Hepatocyte (in vitro differentiated cells): Measurements from ENCODE around the gene TAF1C. TPM values are rescaled to one million over a fixed set of nuclear protein-coding genes. Genes with fewer than 3 reads are reported as not detected.
A peak's percentile ranks its signal among the peaks of the same experiment; 100 is the strongest.

Source experiments
- DNase-seq: peaks from one replicate; pipeline ENCODE4 v3.0.0-alpha.2; 2016; ENCODE audit warnings: low spot score
- H2AFZ ChIP-seq: fragments of 200-600 bp; sonication (generic); 2 replicates; pipeline ENCODE4 v1.6.0; 2016; ENCODE audit warnings: antibody characterized with exemption, mild to moderate bottlenecking
- H3K27ac ChIP-seq: fragments of 200-600 bp; sonication (generic); 2 replicates; pipeline ENCODE4 v1.5.1; 2016; ENCODE audit warnings: mild to moderate bottlenecking
- H3K27me3 ChIP-seq: fragments of 200-600 bp; sonication (generic); 2 replicates; pipeline ENCODE4 v1.6.1; 2016
- H3K36me3 ChIP-seq: fragments of 200-600 bp; sonication (generic); replicated peaks from 2 replicates; pipeline ENCODE4 v1.5.1; 2016; ENCODE audit warnings: low read depth; ENCODE audit not compliant: insufficient read depth
- H3K4me1 ChIP-seq: fragments of 200-600 bp; sonication (generic); 2 replicates; pipeline ENCODE4 v1.5.1; 2016; ENCODE audit warnings: mild to moderate bottlenecking, moderate library complexity; ENCODE audit not compliant: insufficient read depth
- H3K4me2 ChIP-seq: fragments of 200-600 bp; sonication (generic); 2 replicates; pipeline ENCODE4 v1.6.0; 2016
- H3K4me3 ChIP-seq: fragments of 200-600 bp; sonication (generic); 2 replicates; pipeline ENCODE4 v1.5.1; 2016; ENCODE audit warnings: mild to moderate bottlenecking
- H3K79me2 ChIP-seq: fragments of 200-600 bp; sonication (generic); 2 replicates; pipeline ENCODE4 v1.6.0; 2017; ENCODE audit warnings: mild to moderate bottlenecking
- H3K9me2 ChIP-seq: fragments of 200-600 bp; sonication (generic); replicated peaks from 2 replicates; pipeline ENCODE4 v1.6.0; 2017; ENCODE audit warnings: mild to moderate bottlenecking; ENCODE audit not compliant: insufficient read depth
- H3K9me3 ChIP-seq: fragments of 200-600 bp; sonication (generic); 2 replicates; pipeline ENCODE4 v1.5.1; 2016; ENCODE audit warnings: low read depth, mild to moderate bottlenecking
- H4K20me1 ChIP-seq: fragments of 200-600 bp; sonication (generic); 2 replicates; pipeline ENCODE4 v1.6.0; 2016; ENCODE audit warnings: mild to moderate bottlenecking; ENCODE audit not compliant: insufficient read depth, poor library complexity, severe bottlenecking
- EZH2 ChIP-seq: fragments of 200-600 bp; sonication (generic); IDR thresholded peaks from 2 replicates; pipeline ENCODE4 v1.6.1; 2016; ENCODE audit warnings: antibody characterized with exemption, mild to moderate bottlenecking, borderline replicate concordance
- EZH2phosphoT487 ChIP-seq: fragments of 200-600 bp; sonication (generic); IDR thresholded peaks from one replicate; pipeline ENCODE4 v1.6.1; 2018; ENCODE audit warnings: antibody characterized with exemption, mild to moderate bottlenecking, low read depth, moderate library complexity; ENCODE audit not compliant: unreplicated experiment, severe bottlenecking
- WGBS: methylation state at CpG from one replicate; pipeline ENCODE4 v1.1.6; 2016; ENCODE audit warnings: low lambda C conversion rate; ENCODE audit errors: missing lambda C conversion rate; 5-methylcytosine and 5-hydroxymethylcytosine counted together
- polyA plus RNA-seq: library from polyadenylated mRNA; unstranded; fragments of >200 nt; fragmentation: Nextera tagmentation; extraction: Ambion mirVana; gene quantifications from 2 replicates; pipeline ENCODE4 v1.2.1, GENCODE V29; 2016
- total RNA-seq: library from RNA; depleted of rRNA; stranded (reverse); fragments of >200 nt; gene quantifications from 2 replicates; pipeline ENCODE4 v1.2.3, GENCODE V29; 2014
- TF ChIP-seq, protein P1 (sequence below): fragments of 200-600 bp; sonication (generic); IDR thresholded peaks from 2 replicates; pipeline ENCODE4 v1.5.1; 2016; ENCODE audit warnings: antibody characterized with exemption, mild to moderate bottlenecking; ENCODE audit not compliant: poor library complexity

Gene TAF1C
- total and polyA plus RNA-seq, 2 experiments from 2014 or later: 30.2 to 39.2 TPM

DNA sequence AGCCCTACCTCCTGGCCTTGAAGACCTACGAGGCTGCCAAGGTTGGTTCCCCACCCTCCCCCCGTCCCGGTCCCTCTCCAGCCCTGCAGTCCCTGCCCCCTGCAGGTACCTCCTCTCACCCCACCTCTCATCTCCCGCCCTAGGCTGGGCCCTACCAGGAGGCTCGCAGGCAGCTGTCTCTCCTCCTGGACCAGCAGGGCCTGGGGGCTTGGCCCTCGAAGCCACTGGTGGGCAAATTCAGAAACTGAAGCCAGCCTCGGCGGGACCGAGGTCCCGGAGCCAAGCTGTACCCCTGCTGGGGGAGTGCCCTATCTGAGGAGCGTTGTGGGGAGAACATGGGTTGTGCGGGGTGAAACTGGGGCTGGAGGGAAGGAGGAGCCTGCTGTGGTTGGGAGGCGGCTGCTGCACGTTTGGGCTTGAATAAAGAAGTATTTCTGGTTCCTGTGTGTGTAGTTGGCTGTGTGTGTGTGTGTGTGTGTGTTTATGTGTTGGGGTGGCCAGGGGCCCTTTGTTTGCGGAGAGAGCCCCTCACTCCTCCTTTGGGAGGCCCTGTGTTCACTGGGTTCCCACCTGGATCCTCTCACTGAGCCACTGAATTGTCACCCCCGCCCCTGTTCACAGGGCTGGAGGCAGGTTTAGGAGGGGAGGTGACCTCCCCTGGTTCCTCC is 10.0 kb upstream of the TAF1C start:
- Histone ChIP-seq H3K9me2 (no peaks in the 10 kb centered on the region), H3K4me1 (no peaks in the 10 kb centered on the region), H2AFZ (no peak overlapping the region), H3K9me3 (no peaks in the 10 kb centered on the region), H3K27ac (no peak overlapping the region), H3K4me2 (no peak overlapping the region), H3K4me3 (no peak overlapping the region), H3K79me2 (no peaks in the 10 kb centered on the region), H3K36me3 (no peaks in the 10 kb centered on the region), H4K20me1 (no peaks in the 10 kb centered on the region), H3K27me3 (no peaks in the 10 kb centered on the region)
- WGBS: 73% methylated on average over 13 of the region's 16 CpGs
- TF ChIP-seq, protein P1, sequence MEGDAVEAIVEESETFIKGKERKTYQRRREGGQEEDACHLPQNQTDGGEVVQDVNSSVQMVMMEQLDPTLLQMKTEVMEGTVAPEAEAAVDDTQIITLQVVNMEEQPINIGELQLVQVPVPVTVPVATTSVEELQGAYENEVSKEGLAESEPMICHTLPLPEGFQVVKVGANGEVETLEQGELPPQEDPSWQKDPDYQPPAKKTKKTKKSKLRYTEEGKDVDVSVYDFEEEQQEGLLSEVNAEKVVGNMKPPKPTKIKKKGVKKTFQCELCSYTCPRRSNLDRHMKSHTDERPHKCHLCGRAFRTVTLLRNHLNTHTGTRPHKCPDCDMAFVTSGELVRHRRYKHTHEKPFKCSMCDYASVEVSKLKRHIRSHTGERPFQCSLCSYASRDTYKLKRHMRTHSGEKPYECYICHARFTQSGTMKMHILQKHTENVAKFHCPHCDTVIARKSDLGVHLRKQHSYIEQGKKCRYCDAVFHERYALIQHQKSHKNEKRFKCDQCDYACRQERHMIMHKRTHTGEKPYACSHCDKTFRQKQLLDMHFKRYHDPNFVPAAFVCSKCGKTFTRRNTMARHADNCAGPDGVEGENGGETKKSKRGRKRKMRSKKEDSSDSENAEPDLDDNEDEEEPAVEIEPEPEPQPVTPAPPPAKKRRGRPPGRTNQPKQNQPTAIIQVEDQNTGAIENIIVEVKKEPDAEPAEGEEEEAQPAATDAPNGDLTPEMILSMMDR: no peak
- TF ChIP-seq EZH2: no peak
- TF ChIP-seq EZH2phosphoT487: no peak
- no peak for DNase-seq

DNA sequence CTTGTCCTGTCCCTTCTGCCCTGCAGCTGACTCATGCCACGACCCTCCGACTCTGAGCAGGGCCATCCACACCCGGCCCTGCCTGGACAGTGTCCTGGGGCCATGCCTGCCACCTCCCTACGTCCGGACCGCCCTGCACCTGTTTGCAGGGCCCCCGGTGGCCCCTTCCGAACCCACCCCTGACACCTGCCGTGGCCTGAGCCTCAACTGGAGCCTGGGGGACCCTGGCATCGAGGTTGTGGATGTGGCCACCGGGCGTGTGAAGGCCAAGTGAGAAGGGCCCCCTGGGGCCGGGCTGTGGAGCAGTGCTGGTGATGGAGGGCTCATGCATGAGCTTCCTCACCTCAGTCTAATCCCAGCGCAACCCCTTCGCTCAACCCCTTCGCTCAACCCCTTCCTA is 9.2 kb upstream of the TAF1C start:
- no peaks in the 10 kb centered on the region for H3K36me3 ChIP-seq
- H4K20me1 ChIP-seq: no peaks in the 10 kb centered on the region
- H3K79me2 ChIP-seq: no peaks in the 10 kb centered on the region
- no peaks in the 10 kb centered on the region for H3K27me3 ChIP-seq
- no peaks in the 10 kb centered on the region for H3K4me1 ChIP-seq
- no peak overlapping the region for H3K4me3 ChIP-seq
- H3K27ac ChIP-seq: no peak overlapping the region
- no peaks in the 10 kb centered on the region for H3K9me3 ChIP-seq
- 94% methylated on average over 14 of the region's 16 CpGs for WGBS
- no peak overlapping the region for H3K4me2 ChIP-seq
- no peak overlapping the region for H2AFZ ChIP-seq
- no peaks in the 10 kb centered on the region for H3K9me2 ChIP-seq
- no peak for DNase-seq
- TF ChIP-seq, protein P1: no peak

DNA sequence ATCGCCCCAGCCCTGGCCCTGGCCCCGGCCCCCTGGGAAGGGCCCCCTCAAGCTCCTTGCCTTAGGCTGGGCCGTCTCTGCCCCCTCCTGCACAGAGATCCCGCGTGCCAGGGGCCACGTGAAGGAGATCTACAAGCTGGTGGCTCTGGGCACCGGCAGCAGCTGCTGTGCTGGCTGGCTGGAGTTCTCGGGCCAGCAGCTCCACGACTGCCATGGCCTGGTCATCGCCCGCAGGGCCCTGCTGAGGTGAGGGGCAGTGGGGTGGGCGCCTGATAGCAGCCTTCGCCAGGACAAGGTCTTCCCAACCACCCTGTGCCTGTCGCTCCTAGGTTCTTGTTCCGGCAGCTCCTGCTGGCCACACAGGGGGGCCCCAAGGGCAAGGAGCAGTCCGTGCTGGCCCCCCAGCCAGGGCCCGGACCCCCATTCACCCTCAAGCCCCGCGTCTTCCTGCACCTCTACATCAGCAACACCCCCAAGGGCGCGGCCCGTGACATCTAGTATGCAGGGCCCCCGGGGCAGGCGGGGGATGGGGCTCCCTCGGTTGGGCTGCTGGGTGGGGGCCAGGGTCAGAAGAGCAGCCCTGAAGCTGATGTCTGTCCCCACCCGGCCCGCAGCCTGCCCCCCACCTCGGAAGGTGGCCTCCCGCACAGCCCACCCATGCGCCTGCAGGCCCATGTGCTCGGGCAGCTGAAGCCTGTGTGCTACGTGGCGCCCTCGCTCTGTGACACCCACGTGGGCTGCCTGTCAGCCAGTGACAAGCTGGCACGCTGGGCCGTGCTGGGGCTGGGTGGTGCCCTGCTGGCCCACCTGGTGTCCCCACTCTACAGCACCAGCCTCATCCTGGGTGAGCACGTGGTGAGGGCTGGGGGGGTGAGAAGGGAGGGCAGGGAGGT is 8.6 kb upstream of the TAF1C start:
- no peaks in the 10 kb centered on the region for H3K4me1 ChIP-seq
- H2AFZ ChIP-seq: no peak overlapping the region
- no peak overlapping the region for H3K4me2 ChIP-seq
- no peaks in the 10 kb centered on the region for H3K36me3 ChIP-seq
- no peak overlapping the region for H3K4me3 ChIP-seq
- H3K79me2 ChIP-seq: no peaks in the 10 kb centered on the region
- WGBS: 89% methylated on average over 34 of the region's 38 CpGs
- no peaks in the 10 kb centered on the region for H4K20me1 ChIP-seq
- H3K27me3 ChIP-seq: no peaks in the 10 kb centered on the region
- H3K9me2 ChIP-seq: no peaks in the 10 kb centered on the region
- TF ChIP-seq, protein P1: no peak
- no peak for TF ChIP-seq EZH2phosphoT487
- TF ChIP-seq EZH2: no peak
- peak; percentile 4 for DNase-seq
- H3K27ac ChIP-seq: no peak overlapping the region
- H3K9me3 ChIP-seq: no peaks in the 10 kb centered on the region
